Transverse colon (tissue), 3 donors: ENCODE results near the gene PTPRD.

Experiments used
- CTCF ChIP-seq, 5 experiments: fragments of 200-600 bp in 3 of 5; fragments of 450-650 bp in 2 of 5; sonication (generic) in 3 of 5; IDR thresholded peaks; 1 replicate in 2 of 5; 2 replicates in 3 of 5; pipeline ENCODE4 v1.5.1; 2016 to 2017; ENCODE audit warnings: antibody characterized with exemption in 5 of 5, inconsistent platforms in 3 of 5, mild to moderate bottlenecking in 2 of 5, moderate library complexity in 1 of 5
- POLR2A ChIP-seq: fragments of 450-650 bp; IDR thresholded peaks from one replicate; pipeline ENCODE4 v1.6.1; 2016; ENCODE audit warnings: antibody characterized with exemption, mild to moderate bottlenecking, moderate library complexity

DNA sequence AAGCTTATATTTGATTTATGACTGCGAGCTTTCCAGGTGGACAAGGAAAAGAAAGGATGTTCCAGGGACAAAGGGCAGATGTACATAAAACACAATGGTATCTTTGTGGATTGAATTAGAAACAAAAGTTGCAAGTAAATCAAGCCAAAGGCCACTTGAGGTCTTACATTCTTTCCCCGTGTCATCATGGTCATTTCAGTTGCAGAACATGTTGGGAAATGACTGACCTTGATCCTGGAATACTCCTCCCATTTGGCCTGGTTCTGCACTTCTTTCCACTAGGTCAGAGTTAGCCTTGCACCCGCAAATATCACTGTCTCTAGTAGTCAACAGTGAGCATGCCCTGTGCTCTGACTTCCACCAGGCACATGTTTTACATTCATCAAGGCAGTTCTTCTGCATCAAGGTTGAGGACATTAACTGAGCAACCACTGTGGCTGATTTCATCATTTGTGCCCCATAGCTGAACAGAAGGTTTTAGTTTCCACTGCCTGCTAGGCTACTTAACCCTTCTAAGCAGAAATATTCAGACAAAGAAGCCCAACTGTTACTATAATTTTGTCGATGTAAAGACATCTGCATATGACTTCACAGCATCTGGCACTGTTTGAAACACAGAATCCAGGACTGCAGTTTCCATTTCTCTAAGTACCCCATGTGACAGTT, 1651.5 kb downstream of the PTPRD start:
- TF ChIP-seq CTCF (IDR thresholded peaks at IDR 0.05): no peak
- no peak for TF ChIP-seq POLR2A
